Upper lobe of left lung (tissue), 6 donors: ENCODE measurements around the gene ADAMTS19. TPM values are rescaled to one million over a fixed set of nuclear protein-coding genes. Genes with fewer than 3 reads are reported as not detected.

Experiments used
- ATAC-seq, 2 donors: fragments of 200-7000 bp; cut with Tn5 transposase; one replicate each; pipeline ENCODE4 v1.9.1; 2022; ENCODE audit warnings: mild to moderate bottlenecking in 2 of 2, moderate library complexity in 2 of 2; ENCODE audit not compliant: low FRiP score in 2 of 2
- DNase-seq, 2 donors: peaks; one replicate each; pipeline ENCODE4 v3.0.0-alpha.2; 2019 to 2020
- H3K27ac ChIP-seq, 4 donors: fragments of 200-600 bp; sonication (generic); one replicate each; pipeline ENCODE4 v1.5.1; 2016 to 2019
- H3K27me3 ChIP-seq, 4 donors: fragments of 200-600 bp; sonication (generic); one replicate each; pipeline ENCODE4 v1.5.1; 2017 to 2019
- H3K36me3 ChIP-seq, 4 donors: fragments of 200-600 bp; sonication (generic); one replicate each; pipeline ENCODE4 v1.5.1; 2016 to 2019
- H3K4me1 ChIP-seq, 4 donors: fragments of 200-600 bp; sonication (generic); one replicate each; pipeline ENCODE4 v1.5.1; 2018 to 2019
- H3K4me3 ChIP-seq, 4 donors: fragments of 200-600 bp; sonication (generic); one replicate each; pipeline ENCODE4 v1.5.1; 2017 to 2019; ENCODE audit warnings: mild to moderate bottlenecking in 2 of 4, moderate library complexity in 1 of 4
- H3K9me3 ChIP-seq, 4 donors: fragments of 200-600 bp; sonication (generic); one replicate each; pipeline ENCODE4 v1.5.1; 2018 to 2019
- CTCF ChIP-seq, 6 experiments: fragments of 450-650 bp in 4 of 6; fragments of 200-600 bp in 2 of 6; sonication (generic) in 2 of 6; IDR thresholded peaks; one replicate each; pipeline ENCODE4 v1.5.1; 2016 to 2019; ENCODE audit warnings: antibody characterized with exemption in 6 of 6
- EP300 ChIP-seq, 4 donors: sonication (generic); formaldehyde crosslinking; IDR thresholded peaks; one replicate each; pipeline ENCODE4 v1.5.1; 2017; ENCODE audit warnings: antibody characterized with exemption in 4 of 4, control low read depth in 2 of 4
- POLR2A ChIP-seq, 4 donors: fragments of 450-650 bp; IDR thresholded peaks; one replicate each; pipeline ENCODE4 v1.5.1; 2016 to 2017; ENCODE audit warnings: antibody characterized with exemption in 4 of 4, mild to moderate bottlenecking in 2 of 4
- POLR2AphosphoS5 ChIP-seq, 2 donors: sonication (generic); formaldehyde crosslinking; IDR thresholded peaks; one replicate each; pipeline ENCODE4 v1.5.1; 2017; ENCODE audit warnings: antibody characterized with exemption in 2 of 2
- WGBS, 2 donors: methylation state at CpG; one replicate each; pipeline ENCODE4 v1.1.5; 2017 to 2018; 5-methylcytosine and 5-hydroxymethylcytosine counted together
- total RNA-seq, 6 donors: library from RNA; depleted of rRNA in 4 of 6; stranded (reverse); fragments of >200 nt in 4 of 6; gene quantifications; one replicate each; pipeline versions ENCODE4 v1.1.0 to v1.2.1, GENCODE V29; 2016 to 2021
- donor health status: DM: no; HTN: no; CAD: no; lungs with moderate emphysema.
- donor health status: DM: no; HTN: yes; CAD: no; lungs with severe emphysema.

Gene ADAMTS19
- total RNA-seq, 6 donors from 2014 or later, result 0.17 to 0.29 TPM; not detected in 4

DNA sequence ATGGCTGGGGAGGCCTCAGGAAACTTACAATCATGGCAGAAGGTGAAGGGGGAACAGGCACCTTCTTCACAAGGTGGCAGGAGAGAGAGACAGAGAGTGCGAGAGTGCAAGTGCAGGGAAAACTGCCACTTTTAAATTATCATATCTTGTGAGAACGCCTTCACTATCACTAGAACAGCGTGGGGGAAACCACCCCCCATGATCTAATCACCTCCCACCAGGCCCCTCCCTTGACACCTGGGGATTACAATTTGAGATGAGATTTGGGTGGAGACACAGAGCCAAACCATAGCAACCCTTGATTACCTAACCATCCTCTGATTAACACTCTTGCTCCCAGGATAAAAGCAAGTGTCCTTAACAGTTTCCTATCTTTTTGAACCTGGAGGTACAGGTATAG, 21.1 kb downstream of the ADAMTS19 start:
- no peaks in the 10 kb centered on the region for H3K9me3 ChIP-seq
- no peaks in the 10 kb centered on the region for H3K27me3 ChIP-seq
- ATAC-seq, result no peak
- no peaks in the 10 kb centered on the region for H3K36me3 ChIP-seq
- no peak overlapping the region for H3K4me3 ChIP-seq
- no peak overlapping the region for H3K27ac ChIP-seq
- TF ChIP-seq POLR2A (IDR thresholded peaks at IDR 0.05) (no peak), CTCF (IDR thresholded peaks at IDR 0.05) (no peak), POLR2AphosphoS5 (IDR thresholded peaks at IDR 0.05) (no peak), EP300 (IDR thresholded peaks at IDR 0.05) (no peak)
- H3K4me1 ChIP-seq, result no peaks in the 10 kb centered on the region
- no peak for DNase-seq
- 75 to 77% methylated on average over 3 of the region's 3 CpGs for WGBS, 2 donors

- Histone ChIP-seq H3K36me3 (no peaks in the 10 kb centered on the region), H3K27ac (no peak overlapping the region), H3K4me1 (no peaks in the 10 kb centered on the region), H3K4me3 (no peak overlapping the region), H3K27me3 (no peaks in the 10 kb centered on the region), H3K9me3 (no peaks in the 10 kb centered on the region)
- no peak for DNase-seq
- ATAC-seq, result peak in 1 of 2 donors; percentile 68
- no peak for TF ChIP-seq POLR2A (IDR thresholded peaks at IDR 0.05)
- no peak for TF ChIP-seq POLR2AphosphoS5 (IDR thresholded peaks at IDR 0.05)
- no peak for TF ChIP-seq EP300 (IDR thresholded peaks at IDR 0.05)
- no peak for TF ChIP-seq CTCF (IDR thresholded peaks at IDR 0.05)
These were observed 36.3 kb downstream of the ADAMTS19 start for GRCh38 chr5:129496421-129496820.

DNA sequence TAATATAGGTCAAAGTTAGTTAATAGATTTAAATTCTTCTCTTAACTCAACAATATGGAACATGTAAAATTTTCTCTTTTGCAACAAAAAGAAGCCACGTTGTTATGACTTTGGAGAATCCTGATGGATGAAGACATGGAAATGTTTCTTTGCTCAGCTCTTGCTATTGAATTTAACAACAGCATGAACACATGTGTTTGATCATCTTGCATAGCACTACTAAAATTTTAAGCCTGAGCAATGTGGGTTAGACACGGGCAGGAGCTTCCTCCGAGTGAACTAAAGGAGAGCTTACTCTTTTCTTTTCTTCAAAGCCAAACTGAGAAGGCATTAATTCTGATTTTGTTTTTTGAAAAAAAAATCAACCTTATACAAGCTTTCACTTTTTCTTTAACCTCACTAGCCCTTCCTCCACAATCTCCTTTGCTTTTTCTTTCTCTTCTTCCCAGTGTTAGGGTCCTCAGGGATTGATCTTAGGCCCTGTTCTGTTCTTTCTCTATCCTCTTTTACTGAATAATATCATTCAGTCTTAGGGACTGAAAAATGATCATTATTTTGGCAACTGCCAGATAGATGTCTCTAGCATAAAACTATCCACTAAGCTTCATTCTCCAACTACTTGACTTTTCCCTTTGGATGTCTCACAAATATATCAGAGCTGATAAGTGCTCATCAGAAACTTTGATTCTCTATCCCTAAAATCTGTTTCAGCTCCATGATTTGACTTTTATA, 36.9 kb downstream of the ADAMTS19 start:
- no peak overlapping the region for H3K4me3 ChIP-seq
- ATAC-seq (no peak), DNase-seq (no peak)
- no peaks in the 10 kb centered on the region for H3K36me3 ChIP-seq
- H3K27me3 ChIP-seq, result no peaks in the 10 kb centered on the region
- H3K27ac ChIP-seq, result no peak overlapping the region
- H3K9me3 ChIP-seq, result no peaks in the 10 kb centered on the region
- 81 to 85% methylated on average over 3 of the region's 3 CpGs for WGBS, 2 donors
- TF ChIP-seq EP300 (IDR thresholded peaks at IDR 0.05) (no peak), POLR2A (IDR thresholded peaks at IDR 0.05) (no peak), CTCF (IDR thresholded peaks at IDR 0.05) (no peak), POLR2AphosphoS5 (IDR thresholded peaks at IDR 0.05) (no peak)
- H3K4me1 ChIP-seq, result no peaks in the 10 kb centered on the region

DNA sequence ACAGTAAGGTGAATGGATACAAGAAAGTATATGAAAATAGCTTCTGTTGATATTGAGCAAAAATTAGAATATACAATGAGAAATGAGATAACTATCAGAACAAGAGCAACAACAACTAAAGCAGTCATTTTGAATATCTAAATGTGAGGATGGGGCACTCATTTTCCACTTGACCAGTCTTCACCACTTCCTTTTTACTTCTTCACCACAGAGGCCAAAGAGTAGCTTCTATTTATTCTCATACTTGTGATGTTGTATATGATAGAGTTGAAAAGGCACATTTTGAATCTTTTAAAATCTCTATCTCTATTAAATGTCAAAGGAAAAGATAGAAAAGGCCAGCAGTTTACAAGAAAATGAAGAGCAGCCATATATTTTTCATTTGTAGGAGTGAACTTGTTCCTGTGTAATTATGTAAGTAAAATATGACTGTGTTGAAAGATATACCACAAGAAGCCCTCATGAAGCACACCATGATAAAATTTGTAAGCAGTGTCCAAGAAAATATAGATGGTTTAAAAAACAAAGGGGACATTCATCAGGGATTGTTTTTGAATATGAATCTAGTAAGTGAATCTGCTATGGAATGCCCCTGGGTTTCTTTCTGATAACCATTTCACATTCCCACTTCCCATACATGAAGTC, 39.2 kb downstream of the ADAMTS19 start:
- Histone ChIP-seq H3K36me3 (no peaks in the 10 kb centered on the region), H3K9me3 (no peaks in the 10 kb centered on the region)
- ATAC-seq, result no peak

More for the DNA sequence above, 39.2 kb downstream of the ADAMTS19 start:
- Histone ChIP-seq H3K27me3 (no peaks in the 10 kb centered on the region), H3K4me3 (no peak overlapping the region), H3K27ac (no peak overlapping the region), H3K4me1 (no peaks in the 10 kb centered on the region)
- no peak for DNase-seq
- TF ChIP-seq CTCF (IDR thresholded peaks at IDR 0.05) (no peak), POLR2AphosphoS5 (IDR thresholded peaks at IDR 0.05) (no peak), EP300 (IDR thresholded peaks at IDR 0.05) (no peak), POLR2A (IDR thresholded peaks at IDR 0.05) (no peak)
